ENCODE data around the gene GPD2.
A peak's percentile ranks its signal among the peaks of the same experiment; 100 is the strongest.
"Not testable (repeated sequence)": the region's sequence is repeated elsewhere in the genome, so short reads cannot be mapped to it uniquely, and the experiment has no call there.

Gene GPD2

GRCh38 chr2:156476021-156476849 is 40.1 kb downstream of the GPD2 start:
- DNase-seq: no peak

- DNase-seq: no peak
These were observed 40.6 kb downstream of the GPD2 start for GRCh38 chr2:156476850-156477206.

- no peak for DNase-seq
These were observed 44.2 kb downstream of the GPD2 start for GRCh38 chr2:156480376-156480775.

GRCh38 chr2:156481312-156481711 is 45.1 kb downstream of the GPD2 start:
- DNase-seq: no peak

- no peak for DNase-seq
These were observed 47.6 kb downstream of the GPD2 start for GRCh38 chr2:156483741-156484173.

GRCh38 chr2:156486147-156486546 is 50.0 kb downstream of the GPD2 start:
- no peak for DNase-seq

- no peak for DNase-seq
These were observed 50.4 kb downstream of the GPD2 start for GRCh38 chr2:156486614-156487013.

GRCh38 chr2:156489195-156489594 is 53.0 kb downstream of the GPD2 start:
- DNase-seq: no peak

GRCh38 chr2:156489750-156490465 is 53.7 kb downstream of the GPD2 start:
- DNase-seq: no peak

GRCh38 chr2:156490466-156490840 is 54.3 kb downstream of the GPD2 start:
- no peak for DNase-seq

GRCh38 chr2:156491176-156491575 is 55.0 kb downstream of the GPD2 start:
- peak in 1 of 2 experiments; percentile 5 for DNase-seq

- no peak for DNase-seq
These were observed 56.8 kb downstream of the GPD2 start for GRCh38 chr2:156492979-156493378.

- DNase-seq: not testable (repeated sequence)
These were observed 59.8 kb downstream of the GPD2 start for GRCh38 chr2:156495998-156496397.

- DNase-seq: no peak
These were observed 69.5 kb downstream of the GPD2 start for GRCh38 chr2:156505696-156506095.

GRCh38 chr2:156511122-156511521 is 74.9 kb downstream of the GPD2 start:
- no peak for DNase-seq

- no peak for DNase-seq
These were observed 75.6 kb downstream of the GPD2 start for GRCh38 chr2:156511803-156512202.

GRCh38 chr2:156512451-156512850 is 76.3 kb downstream of the GPD2 start:
- DNase-seq: no peak

- DNase-seq: no peak
These were observed 77.0 kb downstream of the GPD2 start for GRCh38 chr2:156513219-156513618.

GRCh38 chr2:156517419-156517818 is 81.2 kb downstream of the GPD2 start:
- no peak for DNase-seq

GRCh38 chr2:156518138-156518537 is 82.0 kb downstream of the GPD2 start:
- peak; percentile 29 to 59 for DNase-seq

GRCh38 chr2:156522864-156523440 is 86.8 kb downstream of the GPD2 start:
- DNase-seq: no peak

- no peak for DNase-seq
These were observed 90.9 kb downstream of the GPD2 start for GRCh38 chr2:156526950-156527636.

- DNase-seq: not testable (repeated sequence)
These were observed 92.4 kb downstream of the GPD2 start for GRCh38 chr2:156528583-156528982.

Data from NCI-H2081 (cell line).